HuH-7 (cell line): ENCODE data around the gene CLDN19.

ENCODE experiments used
- DNase-seq: peaks from one replicate; pipeline ENCODE4 v3.0.0; 2011; ENCODE audit warnings: low spot score

Gene CLDN19

DNA sequence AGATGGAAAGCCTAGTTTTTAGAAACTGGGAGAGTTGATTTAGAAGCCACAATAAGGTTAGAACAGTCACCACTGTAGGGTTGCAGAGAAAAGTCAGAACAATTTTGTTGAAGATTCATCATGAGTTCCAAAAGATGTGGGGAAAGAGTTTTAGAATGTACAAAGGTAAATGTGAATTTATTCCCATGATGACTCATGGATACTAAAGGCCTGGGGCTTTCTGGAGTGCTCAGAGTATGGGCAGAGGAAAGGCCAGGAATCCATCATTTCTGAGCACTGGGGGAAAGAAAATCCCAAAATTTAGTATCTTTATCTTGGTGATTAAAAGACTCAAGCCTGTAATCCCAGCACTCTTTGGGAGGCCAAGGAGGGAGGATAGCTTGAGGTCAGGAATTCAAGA, 40.0 kb downstream of the CLDN19 start:
- DNase-seq: no peak

DNA sequence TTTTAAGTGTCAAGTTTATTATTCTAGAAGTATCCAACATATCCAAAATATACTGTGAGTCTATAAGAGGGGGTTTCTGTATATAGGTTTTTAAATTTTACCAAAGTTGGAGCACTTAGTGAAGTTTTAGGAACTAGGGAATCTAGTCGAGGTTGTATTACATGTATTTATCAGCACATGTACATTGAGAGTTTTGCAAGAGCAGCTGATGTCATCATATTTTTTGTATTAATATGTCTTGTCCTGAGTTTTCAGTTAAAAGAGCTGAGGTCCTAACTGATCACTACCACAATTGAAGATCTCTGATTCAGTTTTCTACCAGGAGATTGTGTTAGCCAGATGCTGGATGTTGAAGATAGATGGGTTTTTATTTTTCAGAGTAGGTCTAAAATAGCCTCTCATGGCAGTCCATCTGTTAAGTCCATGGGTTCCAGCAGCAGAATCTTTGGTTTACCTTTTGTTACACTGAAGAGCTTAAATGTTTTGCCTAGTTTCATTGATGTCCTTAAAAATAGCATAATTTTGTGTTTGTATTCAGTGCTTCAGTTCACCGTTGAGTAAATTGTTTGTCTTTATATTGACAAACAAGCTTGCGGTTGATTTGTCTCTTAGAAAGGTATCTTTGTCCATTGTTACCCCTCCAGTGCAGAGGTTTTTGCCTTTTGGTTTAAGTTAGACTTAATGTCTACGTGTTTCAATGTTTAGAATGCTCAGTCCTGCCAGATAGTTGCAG, 41.8 kb downstream of the CLDN19 start:
- no peak for DNase-seq

DNA sequence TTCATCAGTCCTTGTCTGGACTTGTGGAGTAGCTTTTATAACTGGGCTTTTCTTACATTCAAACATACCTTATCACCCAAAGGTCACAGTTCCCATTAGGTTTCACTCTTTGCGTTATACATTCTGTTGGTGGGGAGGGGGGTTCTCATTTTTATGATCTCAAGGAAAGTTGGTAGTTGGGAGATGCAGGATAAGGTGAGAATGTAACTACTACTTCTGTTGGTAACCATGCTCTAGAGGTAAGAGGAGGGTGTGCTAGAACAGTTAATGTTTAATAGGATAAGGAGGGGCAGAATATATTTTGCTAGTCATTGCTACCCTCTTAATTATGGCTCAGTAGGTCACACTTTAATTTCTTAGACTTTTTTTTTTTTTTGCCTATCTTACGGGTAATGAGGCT, 47.1 kb downstream of the CLDN19 start:
- no peak for DNase-seq

DNA sequence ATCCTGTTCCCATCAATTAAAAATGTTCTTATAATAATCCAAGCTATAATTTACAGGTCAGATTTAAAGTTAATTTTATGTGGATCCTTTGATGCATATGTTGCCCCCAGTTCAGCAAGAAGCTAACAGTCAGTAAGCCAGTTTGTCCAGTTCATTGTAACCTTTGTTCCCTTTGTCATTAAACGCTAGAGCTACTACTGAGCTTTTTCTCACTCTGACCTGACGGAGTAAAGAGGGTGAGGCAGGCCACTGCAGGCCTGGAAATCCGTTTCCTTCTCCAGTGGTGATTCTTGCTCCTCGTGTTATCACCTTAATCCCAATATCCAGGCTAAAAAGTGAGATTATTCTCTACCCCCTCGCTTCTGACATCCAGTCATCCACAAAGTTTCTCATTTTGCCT, 47.6 kb downstream of the CLDN19 start:
- peak; percentile 23 for DNase-seq

DNA sequence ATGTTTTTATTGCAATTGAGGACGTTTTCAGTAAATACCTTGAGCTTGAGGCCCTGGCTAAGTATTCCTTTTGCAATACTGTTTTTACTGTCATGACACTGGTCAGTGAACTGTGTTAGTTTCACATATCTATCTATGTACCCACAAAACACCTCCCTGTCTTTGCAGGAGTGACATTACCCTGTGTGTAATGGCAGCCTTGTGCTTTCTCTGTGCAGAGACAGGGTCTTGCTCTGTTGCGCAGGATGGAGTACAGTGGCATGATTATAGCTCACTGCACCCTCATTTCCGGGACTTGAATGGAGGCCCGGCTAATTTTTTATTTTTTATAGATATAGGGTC, 48.9 kb downstream of the CLDN19 start:
- no peak for DNase-seq

DNA sequence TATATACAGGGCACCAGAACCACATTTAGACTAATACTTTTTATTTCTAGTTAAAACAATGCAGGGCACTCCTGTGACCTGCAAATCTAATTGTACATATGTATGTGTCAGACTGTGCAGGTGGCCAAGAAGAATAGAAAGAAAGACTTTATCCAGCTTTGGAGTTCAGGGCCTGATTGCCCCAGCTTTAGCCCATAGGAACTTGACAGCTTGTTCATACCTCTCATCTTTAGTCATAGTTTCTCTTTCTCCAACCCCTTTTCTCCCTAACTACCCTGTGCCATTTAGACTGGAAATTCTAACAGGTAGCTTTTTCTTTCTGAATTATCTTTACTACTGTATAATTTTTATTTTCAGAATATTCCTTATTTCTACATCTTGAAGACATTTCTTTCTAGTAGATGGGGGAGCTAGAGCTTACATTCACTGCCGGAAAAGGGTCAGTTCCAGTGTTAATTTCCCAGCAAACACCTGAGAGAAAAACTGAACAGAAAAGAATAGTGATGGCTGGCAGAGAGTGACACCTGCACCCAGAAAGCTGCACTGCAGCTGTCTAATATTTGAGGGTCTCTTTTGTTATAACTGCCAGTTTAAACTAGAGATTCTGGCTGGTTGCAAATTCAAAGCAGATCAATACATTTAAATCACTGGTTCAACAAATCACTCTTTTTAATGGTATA, 49.4 kb downstream of the CLDN19 start:
- DNase-seq: no peak

DNA sequence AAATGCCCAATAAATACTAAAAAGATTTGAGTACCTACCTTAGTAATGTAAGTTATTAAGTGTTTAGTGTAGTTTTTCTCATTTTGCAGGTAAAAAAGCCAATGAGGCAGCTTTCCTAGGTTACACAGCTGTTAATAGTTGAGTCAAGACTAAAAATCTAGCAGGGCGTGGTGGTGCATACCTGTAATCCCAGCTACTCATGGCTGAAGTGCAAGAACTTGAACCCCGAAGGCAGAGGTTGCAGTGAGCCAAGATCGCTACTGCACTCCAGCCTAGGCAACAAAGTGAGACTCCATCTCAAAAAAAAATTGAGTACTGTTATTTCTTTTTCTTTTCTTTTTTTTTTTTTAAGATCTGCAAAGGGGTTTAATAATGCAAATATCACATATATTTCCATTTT, 50.1 kb downstream of the CLDN19 start:
- no peak for DNase-seq

DNA sequence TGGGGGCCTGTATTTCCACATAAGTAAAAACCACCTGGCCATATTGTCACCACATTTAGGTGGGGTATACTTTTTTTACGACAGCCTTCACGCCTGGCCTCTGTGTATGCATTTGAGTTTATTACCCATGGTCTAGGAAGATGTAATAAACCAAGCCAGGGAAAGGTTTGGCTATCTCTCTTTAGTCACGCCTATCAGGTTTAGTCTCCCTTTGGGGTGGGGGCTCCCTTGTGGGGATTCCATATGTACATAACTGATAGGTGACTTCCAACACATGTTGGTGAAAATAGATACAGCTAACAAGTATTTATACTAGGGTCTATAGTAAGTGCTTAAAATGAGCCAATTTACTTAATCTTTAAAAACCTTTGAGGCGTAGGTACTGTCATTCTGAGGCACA, 53.6 kb downstream of the CLDN19 start:
- DNase-seq: no peak

DNA sequence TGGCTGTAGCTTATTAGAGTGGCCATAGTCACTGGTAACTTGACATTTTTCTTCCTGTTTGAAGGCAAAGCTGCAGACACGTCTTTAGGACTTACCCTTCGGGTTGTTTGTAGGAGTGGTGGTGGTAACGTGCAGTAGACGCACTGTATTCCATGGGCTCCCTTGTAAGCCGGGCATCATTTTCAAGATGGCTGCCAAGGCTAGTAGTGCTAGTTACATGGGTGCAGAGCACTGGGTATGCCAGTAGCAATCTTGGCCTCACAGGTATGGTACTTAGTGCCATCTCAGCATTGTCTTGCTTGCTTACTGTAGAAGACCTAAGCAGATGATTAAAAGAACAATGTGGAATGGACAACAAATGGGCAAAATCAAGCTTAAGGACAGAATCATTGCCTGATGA, 55.9 kb downstream of the CLDN19 start:
- DNase-seq: no peak
